ENCODE data around the gene PSMB1. TPM values are rescaled to one million over a fixed set of nuclear protein-coding genes. Genes with fewer than 3 reads are reported as not detected.

PSMB1 gene
- total and polyA plus RNA-seq, 9 of the 15 experiments (the other 6 are each of a cell fraction or from before 2014, with no cell fraction given) = 447 to 2,953 (median 884) TPM

- TF ChIP-seq NR2C1 (IDR thresholded peaks at IDR 0.05) = peak; percentile 57; the same call in 1 of the 2 replicates
- TF ChIP-seq NR2C1 (tag; IDR thresholded peaks at IDR 0.05) = peak; percentile 55
- TF ChIP-seq ETV5 (CRISPR knock-in tag; IDR thresholded peaks at IDR 0.05; ENCODE audit: low read depth) = peak; percentile 95
- no peak for TF ChIP-seq SRSF9 (IDR thresholded peaks at IDR 0.05; ENCODE audit: borderline replicate concordance, low read depth, low read length)
- TF ChIP-seq, protein P1, sequence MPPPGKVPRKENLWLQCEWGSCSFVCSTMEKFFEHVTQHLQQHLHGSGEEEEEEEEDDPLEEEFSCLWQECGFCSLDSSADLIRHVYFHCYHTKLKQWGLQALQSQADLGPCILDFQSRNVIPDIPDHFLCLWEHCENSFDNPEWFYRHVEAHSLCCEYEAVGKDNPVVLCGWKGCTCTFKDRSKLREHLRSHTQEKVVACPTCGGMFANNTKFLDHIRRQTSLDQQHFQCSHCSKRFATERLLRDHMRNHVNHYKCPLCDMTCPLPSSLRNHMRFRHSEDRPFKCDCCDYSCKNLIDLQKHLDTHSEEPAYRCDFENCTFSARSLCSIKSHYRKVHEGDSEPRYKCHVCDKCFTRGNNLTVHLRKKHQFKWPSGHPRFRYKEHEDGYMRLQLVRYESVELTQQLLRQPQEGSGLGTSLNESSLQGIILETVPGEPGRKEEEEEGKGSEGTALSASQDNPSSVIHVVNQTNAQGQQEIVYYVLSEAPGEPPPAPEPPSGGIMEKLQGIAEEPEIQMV (tag; conservative IDR thresholded peaks at IDR 0.05; ENCODE audit: low read depth) = no peak
- no peak for TF ChIP-seq ARID3A (IDR thresholded peaks at IDR 0.05; ENCODE audit: borderline replicate concordance, low read depth, low read length)
- no peak for TF ChIP-seq IRF1 (CRISPR knock-in tag; IDR thresholded peaks at IDR 0.05; ENCODE audit: borderline replicate concordance)
- TF ChIP-seq, protein P2, sequence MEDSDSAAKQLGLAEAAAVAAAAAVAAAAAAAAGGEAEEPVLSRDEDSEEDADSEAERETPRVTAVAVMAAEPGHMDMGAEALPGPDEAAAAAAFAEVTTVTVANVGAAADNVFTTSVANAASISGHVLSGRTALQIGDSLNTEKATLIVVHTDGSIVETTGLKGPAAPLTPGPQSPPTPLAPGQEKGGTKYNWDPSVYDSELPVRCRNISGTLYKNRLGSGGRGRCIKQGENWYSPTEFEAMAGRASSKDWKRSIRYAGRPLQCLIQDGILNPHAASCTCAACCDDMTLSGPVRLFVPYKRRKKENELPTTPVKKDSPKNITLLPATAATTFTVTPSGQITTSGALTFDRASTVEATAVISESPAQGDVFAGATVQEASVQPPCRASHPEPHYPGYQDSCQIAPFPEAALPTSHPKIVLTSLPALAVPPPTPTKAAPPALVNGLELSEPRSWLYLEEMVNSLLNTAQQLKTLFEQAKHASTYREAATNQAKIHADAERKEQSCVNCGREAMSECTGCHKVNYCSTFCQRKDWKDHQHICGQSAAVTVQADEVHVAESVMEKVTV (CRISPR knock-in tag; IDR thresholded peaks at IDR 0.05) = no peak
- no peak; the same call in 1 of the 2 replicates for TF ChIP-seq MYBL2 (IDR thresholded peaks at IDR 0.05; ENCODE audit: low read depth)
- TF ChIP-seq MYBL2 (CRISPR knock-in tag; IDR thresholded peaks at IDR 0.05; ENCODE audit: borderline replicate concordance) = no peak
- TF ChIP-seq C11orf30 (IDR thresholded peaks at IDR 0.05; ENCODE audit: low read depth) = peak; percentile 96
- TF ChIP-seq ZZZ3 (IDR thresholded peaks at IDR 0.05) = peak; percentile 82; the same call in 1 of the 2 replicates
- TF ChIP-seq SUPT5H (IDR thresholded peaks at IDR 0.05) = peak; percentile 98
- peak; percentile 91; the same call in 1 of the 2 replicates for TF ChIP-seq PML (IDR thresholded peaks at IDR 0.05; ENCODE audit: low read length)
- no peak for TF ChIP-seq GATAD2B (IDR thresholded peaks at IDR 0.05; ENCODE audit: borderline replicate concordance)
- TF ChIP-seq RFX5 (IDR thresholded peaks at IDR 0.05; ENCODE audit: low read depth, low read length) = no peak
- TF ChIP-seq SMARCA5 (IDR thresholded peaks at IDR 0.05) = no peak
- TF ChIP-seq SAFB2 (IDR thresholded peaks at IDR 0.05; ENCODE audit: borderline replicate concordance, low read depth, low read length, severe bottlenecking) = no peak
- TF ChIP-seq, protein P3, sequence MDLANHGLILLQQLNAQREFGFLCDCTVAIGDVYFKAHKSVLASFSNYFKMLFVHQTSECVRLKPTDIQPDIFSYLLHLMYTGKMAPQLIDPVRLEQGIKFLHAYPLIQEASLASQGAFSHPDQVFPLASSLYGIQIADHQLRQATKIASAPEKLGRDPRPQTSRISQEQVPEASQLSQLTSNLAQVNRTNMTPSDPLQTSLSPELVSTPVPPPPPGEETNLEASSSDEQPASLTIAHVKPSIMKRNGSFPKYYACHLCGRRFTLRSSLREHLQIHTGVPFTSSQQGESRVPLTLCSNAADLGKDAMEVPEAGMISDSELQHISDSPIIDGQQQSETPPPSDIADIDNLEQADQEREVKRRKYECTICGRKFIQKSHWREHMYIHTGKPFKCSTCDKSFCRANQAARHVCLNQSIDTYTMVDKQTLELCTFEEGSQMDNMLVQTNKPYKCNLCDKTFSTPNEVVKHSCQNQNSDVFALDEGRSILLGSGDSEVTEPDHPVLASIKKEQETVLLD (IDR thresholded peaks at IDR 0.05) = no peak
- TF ChIP-seq, protein P4, sequence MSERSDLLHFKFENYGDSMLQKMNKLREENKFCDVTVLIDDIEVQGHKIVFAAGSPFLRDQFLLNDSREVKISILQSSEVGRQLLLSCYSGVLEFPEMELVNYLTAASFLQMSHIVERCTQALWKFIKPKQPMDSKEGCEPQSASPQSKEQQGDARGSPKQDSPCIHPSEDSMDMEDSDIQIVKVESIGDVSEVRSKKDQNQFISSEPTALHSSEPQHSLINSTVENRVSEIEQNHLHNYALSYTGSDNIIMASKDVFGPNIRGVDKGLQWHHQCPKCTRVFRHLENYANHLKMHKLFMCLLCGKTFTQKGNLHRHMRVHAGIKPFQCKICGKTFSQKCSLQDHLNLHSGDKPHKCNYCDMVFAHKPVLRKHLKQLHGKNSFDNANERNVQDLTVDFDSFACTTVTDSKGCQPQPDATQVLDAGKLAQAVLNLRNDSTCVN (CRISPR knock-in tag; IDR thresholded peaks at IDR 0.05) = no peak
Observed at GRCh38 chr6:170552765-170553533, at the start of gene PSMB1 (continued).

All from K562 (cell line).